ENCODE results near the gene TMEM204. TPM values are rescaled to one million over a fixed set of nuclear protein-coding genes. Genes with fewer than 3 reads are reported as not detected.

The TMEM204 gene
- total RNA-seq, 1 donor from 2014 or later = 3.7 TPM

- no peak for DNase-seq (ENCODE audit: low spot score in 2 of 2)
Measured at GRCh38 chr16:1535391-1536291, 2.2 kb downstream of the TMEM204 start.

GRCh38 chr16:1536601-1537000 is 3.1 kb downstream of the TMEM204 start:
- FAIRE-seq (no peak), DNase-seq (ENCODE audit: low spot score in 2 of 2) (no peak)

More at GRCh38 chr16:1535391-1536291, 2.2 kb downstream of the TMEM204 start:
- FAIRE-seq = no peak

GRCh38 chr16:1537138-1537577 is 3.7 kb downstream of the TMEM204 start:
- FAIRE-seq = no peak

GRCh38 chr16:1537763-1538289 is 4.4 kb downstream of the TMEM204 start:
- FAIRE-seq = no peak
- DNase-seq (ENCODE audit: low spot score in 2 of 2) = no peak

More at GRCh38 chr16:1537138-1537577, 3.7 kb downstream of the TMEM204 start:
- DNase-seq (ENCODE audit: low spot score in 2 of 2) = no peak

- FAIRE-seq = no peak
- no peak for DNase-seq (ENCODE audit: low spot score in 2 of 2)
Measured at GRCh38 chr16:1538804-1539520, 5.5 kb downstream of the TMEM204 start.

GRCh38 chr16:1539720-1540555 is 6.5 kb downstream of the TMEM204 start:
- DNase-seq (ENCODE audit: low spot score in 2 of 2) (no peak), FAIRE-seq (no peak)

- no peak for FAIRE-seq
- no peak for DNase-seq (ENCODE audit: low spot score in 2 of 2)
Measured at GRCh38 chr16:1540556-1540855, 7.0 kb downstream of the TMEM204 start.

GRCh38 chr16:1541293-1542165 is 8.1 kb downstream of the TMEM204 start:
- no peak for FAIRE-seq
- no peak for DNase-seq (ENCODE audit: low spot score in 2 of 2)

- FAIRE-seq (no peak), DNase-seq (ENCODE audit: low spot score in 2 of 2) (no peak)
Measured at GRCh38 chr16:1542166-1542500, 8.7 kb downstream of the TMEM204 start.

GRCh38 chr16:1542533-1542932 is 9.1 kb downstream of the TMEM204 start:
- no peak for DNase-seq (ENCODE audit: low spot score in 2 of 2)
- no peak for FAIRE-seq

- FAIRE-seq (no peak), DNase-seq (ENCODE audit: low spot score in 2 of 2) (peak in 1 of 2 donors; percentile 55)
Measured at GRCh38 chr16:1543085-1543896, 9.8 kb downstream of the TMEM204 start.

GRCh38 chr16:1545044-1546040 is 11.9 kb downstream of the TMEM204 start:
- no peak for DNase-seq (ENCODE audit: low spot score in 2 of 2)

GRCh38 chr16:1546430-1546829 is 13.0 kb downstream of the TMEM204 start:
- FAIRE-seq = no peak
- no peak for DNase-seq (ENCODE audit: low spot score in 2 of 2)

More at GRCh38 chr16:1545044-1546040, 11.9 kb downstream of the TMEM204 start:
- no peak for FAIRE-seq

GRCh38 chr16:1548233-1548632 is 14.8 kb downstream of the TMEM204 start:
- FAIRE-seq (no peak), DNase-seq (ENCODE audit: low spot score in 2 of 2) (no peak)

- FAIRE-seq (no peak), DNase-seq (ENCODE audit: low spot score in 2 of 2) (no peak)
Measured at GRCh38 chr16:1548727-1549126, 15.3 kb downstream of the TMEM204 start.

GRCh38 chr16:1550069-1550468 is 16.6 kb downstream of the TMEM204 start:
- FAIRE-seq = no peak

GRCh38 chr16:1550696-1551095 is 17.2 kb downstream of the TMEM204 start:
- FAIRE-seq (no peak), DNase-seq (ENCODE audit: low spot score in 2 of 2) (no peak)

More at GRCh38 chr16:1550069-1550468, 16.6 kb downstream of the TMEM204 start:
- no peak for DNase-seq (ENCODE audit: low spot score in 2 of 2)

Measured in frontal cortex (tissue), 4 donors.